ENCODE measurements around the gene CACNB1.

- no peak for TF ChIP-seq CTCF (IDR thresholded peaks at IDR 0.05; ENCODE audit: low read length)
- no peak for TF ChIP-seq EZH2phosphoT487 (IDR thresholded peaks at IDR 0.05; ENCODE audit: low read length)
- no peak for TF ChIP-seq EZH2 (optimal IDR thresholded peaks at IDR 0.05; ENCODE audit: low read depth, low read length)
These were observed 1.1 kb downstream of the CACNB1 start for GRCh38 chr17:39196241-39196807.
